Spleen (tissue), 11 donors: ENCODE results near the gene LEFTY2. TPM values are rescaled to one million over a fixed set of nuclear protein-coding genes. Genes with fewer than 3 reads are reported as not detected.

Experiments
- DNase-seq: peaks from one replicate; pipeline ENCODE4 v3.0.0-alpha.2; 2020
- H3K27ac ChIP-seq, 8 donors: fragments of 200-600 bp; sonication (generic) in 7 of 8; 1 replicate in 4 of 8; 2 replicates in 4 of 8; pipeline versions ENCODE4 v1.5.0 to v1.8.0; 2016 to 2021; ENCODE audit warnings: inconsistent platforms in 4 of 8, mild to moderate bottlenecking in 4 of 8, moderate library complexity in 1 of 8
- H3K27me3 ChIP-seq, 7 donors: fragments of 200-600 bp; sonication (generic) in 6 of 7; replicated peaks in 1 of 7; 1 replicate in 4 of 7; 2 replicates in 3 of 7; pipeline versions ENCODE4 v1.5.0 to v1.8.0; 2016 to 2021; ENCODE audit warnings: inconsistent platforms in 3 of 7, mild to moderate bottlenecking in 1 of 7
- H3K36me3 ChIP-seq, 6 donors: fragments of 200-600 bp; sonication (generic) in 5 of 6; 1 replicate in 4 of 6; 2 replicates in 2 of 6; pipeline versions ENCODE4 v1.5.0 to v1.8.0; 2016 to 2021; ENCODE audit warnings: inconsistent platforms in 2 of 6
- H3K4me1 ChIP-seq, 6 donors: fragments of 200-600 bp; sonication (generic) in 5 of 6; 1 replicate in 3 of 6; 2 replicates in 3 of 6; pipeline versions ENCODE4 v1.5.0 to v1.8.0; 2016 to 2021; ENCODE audit warnings: inconsistent platforms in 3 of 6
- H3K4me3 ChIP-seq, 8 donors: fragments of 200-600 bp; sonication (generic) in 7 of 8; 1 replicate in 4 of 8; 2 replicates in 4 of 8; pipeline versions ENCODE4 v1.5.0 to v1.8.0; 2016 to 2021; ENCODE audit warnings: inconsistent platforms in 4 of 8, mild to moderate bottlenecking in 4 of 8, moderate library complexity in 2 of 8
- H3K9me3 ChIP-seq, 8 donors: fragments of 200-600 bp; sonication (generic) in 7 of 8; 1 replicate in 4 of 8; 2 replicates in 4 of 8; pipeline versions ENCODE4 v1.5.0 to v1.8.0; 2016 to 2021; ENCODE audit warnings: inconsistent platforms in 4 of 8
- POLR2A ChIP-seq, 3 donors: fragments of 450-650 bp; IDR thresholded peaks; one replicate each; pipeline ENCODE4 v1.5.1; 2017; ENCODE audit warnings: antibody characterized with exemption in 3 of 3, mild to moderate bottlenecking in 1 of 3
- POLR2AphosphoS5 ChIP-seq, 3 donors: sonication (generic); formaldehyde crosslinking; IDR thresholded peaks; one replicate each; pipeline ENCODE4 v1.5.1; 2017; ENCODE audit warnings: antibody characterized with exemption in 3 of 3
- WGBS, 5 donors: extraction: QIAGEN DNeasy Blood & Tissue Kit in 3 of 5; methylation state at CpG; one replicate each; pipeline versions ENCODE4 v1.1.5 to v1.1.7; 2013 to 2018; 5-methylcytosine and 5-hydroxymethylcytosine counted together
- intact Hi-C: fragments of 100-400 bp; cut with DNase I; formaldehyde crosslinking; loops from one replicate; pipeline ENCODE4 v1.15.0; 2023; ENCODE audit warnings: low total_unique reads
- polyA plus RNA-seq, 3 donors: library from polyadenylated mRNA; stranded (reverse); fragments of 200-250 nt; gene quantifications; one replicate each; pipeline ENCODE4 v1.2.1, GENCODE V29; 2013
- total RNA-seq, 7 donors: library from RNA; depleted of rRNA in 3 of 7; stranded (reverse); fragments of >200 nt in 3 of 7; fragmentation: NEBNext Ultra II Directional in 4 of 7; extraction: Animal tissue kit (Norgen Biotek cat#: 25700) in 4 of 7; gene quantifications; one replicate each; pipeline versions ENCODE4 v1.1.0 to v1.2.1, GENCODE V29; 2016 to 2021
- TF ChIP-seq, protein P1 (sequence below), 11 experiments: fragments of 200-600 bp in 7 of 11; fragments of 450-650 bp in 4 of 11; sonication (generic) in 4 of 11; IDR thresholded peaks in 8 of 11; conservative IDR thresholded peaks in 3 of 11; 1 replicate in 7 of 11; 2 replicates in 4 of 11; pipeline versions ENCODE4 v1.4.0 to v1.8.0; 2016 to 2021; ENCODE audit warnings: antibody characterized with exemption in 11 of 11, inconsistent platforms in 4 of 11, mild to moderate bottlenecking in 1 of 11
- donor health status: healthy with polysubstance abuse.
- donor health status: DM: no; HTN: no; CAD: no; lungs with moderate emphysema.
- donor health status: DM: no; HTN: no; CAD: no.
- donor health status: Bipolar disorder and iron deficiency.
- donor health status: healthy.
- donor health status: DM: no; HTN: no; CAD: no.
- donor health status: DM: yes; HTN: yes; CAD: no.

LEFTY2 gene
- total and polyA plus RNA-seq, 10 donors = 0.06 to 0.65 (median 0.36) TPM; not detected in 4

DNA sequence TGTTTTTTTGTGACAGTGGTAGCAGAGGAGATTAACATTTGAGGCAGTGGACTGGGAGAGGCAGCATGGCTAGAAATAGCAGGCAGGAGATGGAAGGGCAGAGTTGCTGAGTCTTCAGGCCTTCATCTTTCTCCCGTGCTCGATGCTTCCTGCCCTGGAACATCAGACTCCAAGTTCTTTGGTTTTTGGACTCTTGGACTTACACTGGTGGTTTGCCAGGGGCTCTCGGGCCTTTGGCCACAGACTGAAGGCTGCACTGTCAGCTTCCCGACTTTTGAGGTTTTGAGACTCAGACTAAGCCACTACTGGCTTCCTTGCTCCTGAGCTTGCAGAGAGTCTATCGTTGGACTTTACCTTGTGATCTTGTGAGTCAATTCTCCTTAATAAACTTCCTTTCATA, 24.2 kb upstream of the LEFTY2 start:
- TF ChIP-seq POLR2AphosphoS5 (IDR thresholded peaks at IDR 0.05) = no peak
- TF ChIP-seq, protein P1, sequence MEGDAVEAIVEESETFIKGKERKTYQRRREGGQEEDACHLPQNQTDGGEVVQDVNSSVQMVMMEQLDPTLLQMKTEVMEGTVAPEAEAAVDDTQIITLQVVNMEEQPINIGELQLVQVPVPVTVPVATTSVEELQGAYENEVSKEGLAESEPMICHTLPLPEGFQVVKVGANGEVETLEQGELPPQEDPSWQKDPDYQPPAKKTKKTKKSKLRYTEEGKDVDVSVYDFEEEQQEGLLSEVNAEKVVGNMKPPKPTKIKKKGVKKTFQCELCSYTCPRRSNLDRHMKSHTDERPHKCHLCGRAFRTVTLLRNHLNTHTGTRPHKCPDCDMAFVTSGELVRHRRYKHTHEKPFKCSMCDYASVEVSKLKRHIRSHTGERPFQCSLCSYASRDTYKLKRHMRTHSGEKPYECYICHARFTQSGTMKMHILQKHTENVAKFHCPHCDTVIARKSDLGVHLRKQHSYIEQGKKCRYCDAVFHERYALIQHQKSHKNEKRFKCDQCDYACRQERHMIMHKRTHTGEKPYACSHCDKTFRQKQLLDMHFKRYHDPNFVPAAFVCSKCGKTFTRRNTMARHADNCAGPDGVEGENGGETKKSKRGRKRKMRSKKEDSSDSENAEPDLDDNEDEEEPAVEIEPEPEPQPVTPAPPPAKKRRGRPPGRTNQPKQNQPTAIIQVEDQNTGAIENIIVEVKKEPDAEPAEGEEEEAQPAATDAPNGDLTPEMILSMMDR (IDR thresholded peaks at IDR 0.05 in 8 of 11, conservative IDR thresholded peaks at IDR 0.05 in 3 of 11) = no peak
- no peak for TF ChIP-seq POLR2A (IDR thresholded peaks at IDR 0.05)
- Histone ChIP-seq H3K27me3 (peaks cover 0 to 15% (median 9%) of the 10 kb centered on the region in 7 donors), H3K9me3 (no peaks in the 10 kb centered on the region), H3K4me3 (no peak overlapping the region), H3K27ac (no peak overlapping the region), H3K36me3 (no peaks in the 10 kb centered on the region), H3K4me1 (peaks cover 0 to 7% (median 6%) of the 10 kb centered on the region in 6 donors)
- WGBS, 5 donors = 76 to 95% (median 86%) methylated on average over 5 of the region's 5 CpGs
- DNase-seq = peak; percentile 20
- intact Hi-C loops = no loop called here

DNA sequence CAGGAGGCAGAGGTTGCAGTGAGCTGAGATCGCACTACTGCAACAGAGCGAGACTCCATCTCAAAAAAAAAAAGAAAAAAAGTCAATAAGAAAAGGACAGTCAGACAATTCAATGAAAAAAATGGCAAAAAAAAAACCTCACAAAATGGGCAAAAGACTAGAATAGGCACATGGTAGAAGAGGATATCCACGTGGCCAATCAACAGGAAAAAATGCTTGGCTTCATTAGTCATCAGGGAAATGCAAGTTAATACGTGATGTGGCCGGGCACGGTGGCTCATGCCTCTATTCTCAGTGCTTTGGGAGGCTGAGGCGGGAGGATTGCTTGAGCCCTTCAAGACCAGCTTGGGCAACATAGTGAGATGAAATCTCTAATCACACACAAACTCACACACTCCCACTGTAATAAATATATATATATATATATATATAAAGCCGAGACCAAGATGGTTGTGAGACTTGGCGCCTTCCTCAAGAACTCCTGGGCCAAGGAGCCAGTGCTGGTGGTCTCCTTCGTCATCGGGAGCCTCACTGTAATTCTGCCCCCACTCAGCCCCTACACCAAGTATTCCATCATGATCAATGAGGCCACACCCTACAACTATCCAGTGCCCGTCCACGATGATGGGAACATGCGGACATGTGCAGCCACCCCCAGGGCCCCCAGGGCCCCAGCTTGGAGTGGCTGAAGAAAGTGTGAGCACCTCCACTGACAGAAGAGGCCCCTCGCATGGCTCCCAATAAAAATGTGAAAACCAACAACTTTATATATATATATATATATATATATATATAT, 22.9 kb upstream of the LEFTY2 start:
- peaks cover 0 to 15% (median 9%) of the 10 kb centered on the region in 7 donors for H3K27me3 ChIP-seq
- peak; percentile 21 for DNase-seq
- no peak overlapping the region for H3K4me3 ChIP-seq
- 81 to 92% (median 89%) methylated on average over 15 of the region's 15 CpGs for WGBS, 5 donors
- H3K4me1 ChIP-seq = peaks cover 0 to 7% (median 6%) of the 10 kb centered on the region in 6 donors
- H3K27ac ChIP-seq = no peak overlapping the region
- intact Hi-C loops = no loop called here
- H3K9me3 ChIP-seq = no peaks in the 10 kb centered on the region
- TF ChIP-seq, protein P1 (IDR thresholded peaks at IDR 0.05 in 8 of 11, conservative IDR thresholded peaks at IDR 0.05 in 3 of 11) = no peak
- TF ChIP-seq POLR2AphosphoS5 (IDR thresholded peaks at IDR 0.05) (no peak), POLR2A (IDR thresholded peaks at IDR 0.05) (no peak)
- H3K36me3 ChIP-seq = no peaks in the 10 kb centered on the region

DNA sequence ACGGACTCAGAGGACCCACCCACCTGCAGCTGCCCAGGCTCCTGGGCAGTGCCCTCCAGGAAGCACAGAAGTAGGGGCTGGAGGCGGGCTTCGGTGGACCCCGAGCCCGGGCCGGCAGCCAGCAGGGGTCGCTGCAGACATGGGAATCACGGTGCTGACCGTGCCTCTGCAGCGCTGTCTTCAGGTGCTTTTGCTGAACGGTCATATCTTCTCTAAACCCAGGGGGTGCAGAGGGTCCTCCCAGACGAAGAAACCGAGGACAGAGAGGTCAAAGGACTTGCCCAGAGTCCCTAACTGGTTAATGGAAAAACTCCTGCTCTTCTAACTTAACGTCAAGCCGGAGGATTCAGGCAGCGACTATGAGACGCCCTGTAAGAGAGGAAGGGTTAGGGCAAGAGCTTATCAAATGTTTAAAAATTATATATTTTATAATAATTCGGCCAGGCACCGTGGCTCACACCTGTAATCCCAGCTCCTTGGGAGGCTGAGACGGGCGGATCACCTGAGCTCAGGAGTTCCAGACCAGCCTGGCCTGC, 21.5 kb upstream of the LEFTY2 start:
- Histone ChIP-seq H3K27ac (no peak overlapping the region), H3K4me3 (no peak overlapping the region), H3K27me3 (peaks cover 0 to 15% (median 9%) of the 10 kb centered on the region in 7 donors), H3K4me1 (peaks cover 0 to 7% (median 6%) of the 10 kb centered on the region in 6 donors), H3K36me3 (no peaks in the 10 kb centered on the region), H3K9me3 (no peaks in the 10 kb centered on the region)
- TF ChIP-seq POLR2AphosphoS5 (IDR thresholded peaks at IDR 0.05) = peak in 1 of 3 donors; percentile 38
- TF ChIP-seq POLR2A (IDR thresholded peaks at IDR 0.05) = no peak
- TF ChIP-seq, protein P1 (IDR thresholded peaks at IDR 0.05 in 8 of 11, conservative IDR thresholded peaks at IDR 0.05 in 3 of 11) = peak in 9 of 11 experiments; percentile 21 to 79 (median 67)
- intact Hi-C loops = no loop called here
- DNase-seq = peak; percentile 89
- WGBS, 5 donors = 35 to 41% (median 37%) methylated on average over 18 to 21 of the region's 21 CpGs
